MG63 (cell line): ENCODE data around the gene HABP2. TPM values are rescaled to one million over a fixed set of nuclear protein-coding genes. Genes with fewer than 3 reads are reported as not detected.
A peak's percentile ranks its signal among the peaks of the same experiment; 100 is the strongest.

Experiments used
- DNase-seq: peaks from one replicate; pipeline ENCODE4 v3.0.0-alpha.2; 2020
- H3K27me3 ChIP-seq: fragments of 250-450 bp; sonication (Bioruptor Pico); 2 replicates; pipeline ENCODE4 v1.5.1; 2020; ENCODE audit warnings: mild to moderate bottlenecking, moderate library complexity
- H3K36me3 ChIP-seq: fragments of 250-450 bp; sonication (Bioruptor Pico); 2 replicates; pipeline ENCODE4 v1.5.1; 2020; ENCODE audit warnings: mild to moderate bottlenecking, moderate library complexity
- H3K4me3 ChIP-seq: fragments of 250-450 bp; sonication (Bioruptor Pico); 2 replicates; pipeline ENCODE4 v1.5.1; 2020; ENCODE audit warnings: mild to moderate bottlenecking, moderate library complexity
- H3K9me3 ChIP-seq: fragments of 250-450 bp; sonication (Bioruptor Pico); 2 replicates; pipeline ENCODE4 v1.5.1; 2020; ENCODE audit warnings: mild to moderate bottlenecking, moderate library complexity
- total RNA-seq: library from RNA; depleted of rRNA; stranded (reverse); fragments of >200 nt; shearing (Covaris generic); gene quantifications from 2 replicates; pipeline ENCODE4 v1.2.3, GENCODE V29; 2014; ENCODE audit warnings: low replicate concordance

HABP2 gene
- total RNA-seq, 1 experiment from 2014 or later: not detected

DNA sequence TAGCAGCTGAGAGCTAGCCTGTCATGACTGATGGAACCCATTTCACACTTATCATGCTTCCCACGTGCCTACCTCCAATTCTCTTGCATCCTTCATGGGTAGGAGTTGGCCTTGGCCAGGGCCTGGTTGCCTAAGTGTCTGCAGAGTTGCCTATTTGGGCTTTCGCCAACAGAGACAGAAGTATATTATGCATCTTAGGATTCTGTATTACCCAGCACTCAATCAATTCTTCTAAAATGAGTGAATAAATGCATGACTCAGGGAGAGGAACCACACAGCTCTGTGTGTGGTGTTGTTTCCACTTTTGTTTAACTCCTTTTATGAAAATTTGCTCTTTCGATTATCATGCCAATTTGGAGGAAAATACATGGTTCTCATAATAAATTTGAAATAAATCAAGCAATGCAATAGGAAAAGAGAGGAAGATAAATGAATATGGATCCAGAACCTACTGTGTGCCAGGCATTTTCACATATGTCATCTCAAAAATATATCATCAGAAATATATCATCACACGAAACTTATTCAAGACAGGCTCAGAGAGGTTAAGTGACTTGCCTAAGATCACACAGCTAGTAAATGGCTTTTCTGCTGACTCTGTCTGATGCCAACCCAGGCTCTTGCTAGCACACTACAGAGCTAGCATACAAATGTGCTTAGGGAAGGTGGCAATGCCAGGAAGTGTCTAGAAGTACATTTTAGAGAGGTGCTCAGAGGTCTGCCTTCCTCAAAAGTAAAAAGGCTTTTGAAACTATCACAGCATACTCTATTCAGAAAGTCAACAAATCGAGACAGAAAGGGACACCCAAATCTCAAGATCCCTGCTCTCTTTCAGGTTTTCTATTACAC, 9.5 kb upstream of the HABP2 start:
- H3K4me3 ChIP-seq: no peak overlapping the region
- H3K9me3 ChIP-seq: no peaks in the 10 kb centered on the region
- DNase-seq: no peak
- H3K36me3 ChIP-seq: no peaks in the 10 kb centered on the region
- no peaks in the 10 kb centered on the region for H3K27me3 ChIP-seq

DNA sequence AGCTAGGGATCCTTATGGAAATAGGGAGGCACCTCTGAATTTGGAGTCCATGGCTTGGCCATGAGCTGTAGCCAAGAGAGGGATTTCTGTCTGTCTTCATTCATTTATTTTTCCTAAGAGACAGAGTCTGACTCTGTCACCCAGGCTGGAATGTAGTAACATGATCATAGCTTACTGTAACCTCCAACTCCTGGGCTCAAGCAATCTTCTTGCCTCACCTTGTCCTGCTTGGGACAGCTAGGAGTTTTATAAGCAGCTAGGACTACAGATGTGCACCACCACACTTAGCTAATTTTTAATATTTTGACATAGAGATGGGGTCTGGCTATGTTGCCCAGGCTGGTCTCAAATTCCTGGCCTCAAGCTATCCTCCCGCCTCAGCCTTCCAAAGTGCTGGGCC, 8.5 kb upstream of the HABP2 start:
- no peak overlapping the region for H3K4me3 ChIP-seq
- no peaks in the 10 kb centered on the region for H3K36me3 ChIP-seq
- H3K27me3 ChIP-seq: no peaks in the 10 kb centered on the region
- no peak for DNase-seq
- H3K9me3 ChIP-seq: no peaks in the 10 kb centered on the region

- no peaks in the 10 kb centered on the region for H3K9me3 ChIP-seq
Measured at GRCh38 chr10:113547426-113547825, 5.4 kb upstream of the HABP2 start.

GRCh38 chr10:113549856-113550255, 3.0 kb upstream of the HABP2 start:
- no peaks in the 10 kb centered on the region for H3K36me3 ChIP-seq
- no peak for DNase-seq
- H3K4me3 ChIP-seq: no peak overlapping the region
- no peaks in the 10 kb centered on the region for H3K27me3 ChIP-seq
- no peaks in the 10 kb centered on the region for H3K9me3 ChIP-seq

More at GRCh38 chr10:113547426-113547825, 5.4 kb upstream of the HABP2 start:
- DNase-seq: no peak
- H3K4me3 ChIP-seq: no peak overlapping the region
- H3K27me3 ChIP-seq: no peaks in the 10 kb centered on the region
- H3K36me3 ChIP-seq: no peaks in the 10 kb centered on the region

DNA sequence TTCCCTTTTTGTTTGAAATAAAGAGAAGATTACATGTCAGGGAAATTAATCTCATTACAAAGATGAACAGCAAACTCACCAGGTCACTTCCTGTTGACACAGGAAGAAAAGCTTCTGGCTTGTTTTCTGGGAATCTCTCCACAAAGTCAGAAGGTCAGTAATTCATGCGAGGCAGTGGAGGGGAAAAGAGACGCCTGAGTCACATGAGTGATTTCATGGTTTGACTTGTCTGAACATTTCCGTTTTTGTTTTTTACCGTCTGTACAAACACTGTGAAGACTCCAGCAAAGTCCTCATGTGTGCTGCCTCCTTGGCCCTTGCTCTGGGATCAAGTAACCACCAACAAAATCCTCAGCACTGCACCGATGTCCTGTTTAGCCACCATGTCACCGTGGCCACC, 2.5 kb upstream of the HABP2 start:
- DNase-seq: no peak
- no peaks in the 10 kb centered on the region for H3K36me3 ChIP-seq
- no peaks in the 10 kb centered on the region for H3K27me3 ChIP-seq
- H3K4me3 ChIP-seq: no peak overlapping the region
- no peaks in the 10 kb centered on the region for H3K9me3 ChIP-seq

DNA sequence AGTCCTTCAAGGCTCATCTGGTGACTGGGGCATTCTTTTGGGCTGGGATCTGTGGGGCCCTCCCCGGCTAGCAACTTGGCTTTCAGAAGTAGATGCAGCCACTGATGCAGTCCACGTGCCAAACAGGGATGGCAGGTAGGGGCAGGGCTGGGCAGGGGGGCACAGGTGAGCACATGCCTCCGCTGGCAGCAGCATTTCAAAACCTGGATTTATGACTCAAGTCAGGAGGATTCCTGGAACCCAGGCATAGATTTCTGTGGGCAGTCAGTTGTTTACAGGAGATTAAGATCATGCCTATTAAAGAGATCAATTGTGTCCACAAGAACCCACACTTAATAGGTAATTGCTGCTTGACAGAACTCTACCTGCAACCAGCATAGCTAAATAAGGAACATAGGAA, 839 bp upstream of the HABP2 start:
- no peaks in the 10 kb centered on the region for H3K36me3 ChIP-seq
- H3K4me3 ChIP-seq: no peak overlapping the region
- H3K9me3 ChIP-seq: no peaks in the 10 kb centered on the region
- no peaks in the 10 kb centered on the region for H3K27me3 ChIP-seq
- no peak for DNase-seq

GRCh38 chr10:113553149-113553548, 296 bp downstream of the HABP2 start:
- H3K36me3 ChIP-seq: no peaks in the 10 kb centered on the region
- no peaks in the 10 kb centered on the region for H3K9me3 ChIP-seq
- H3K4me3 ChIP-seq: no peak overlapping the region
- no peak for DNase-seq
- H3K27me3 ChIP-seq: no peaks in the 10 kb centered on the region

GRCh38 chr10:113554214-113554613, 1.4 kb downstream of the HABP2 start:
- Histone ChIP-seq H3K4me3 (no peak overlapping the region), H3K9me3 (no peaks in the 10 kb centered on the region), H3K36me3 (no peaks in the 10 kb centered on the region), H3K27me3 (no peaks in the 10 kb centered on the region)
- no peak for DNase-seq

DNA sequence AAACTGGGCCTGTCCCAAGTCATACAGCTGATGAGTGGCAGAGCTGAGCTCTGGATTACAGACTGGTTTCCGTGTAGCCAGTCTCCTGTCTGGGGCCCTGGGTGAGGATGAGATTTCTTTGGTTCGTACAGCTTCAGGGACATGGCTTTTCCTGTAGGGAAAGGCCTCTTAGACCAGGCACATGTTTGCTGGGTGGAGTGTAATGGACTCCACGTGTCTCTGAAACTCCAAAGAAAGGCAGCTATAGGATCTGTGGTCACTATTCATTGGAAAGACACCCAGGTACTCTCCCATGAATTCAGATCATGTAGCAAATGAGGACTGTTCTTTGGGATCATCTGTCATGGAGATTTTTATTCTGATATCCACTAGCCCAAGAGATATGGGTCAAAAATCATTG, 2.4 kb downstream of the HABP2 start:
- DNase-seq: no peak
- no peaks in the 10 kb centered on the region for H3K27me3 ChIP-seq
- no peaks in the 10 kb centered on the region for H3K9me3 ChIP-seq
- H3K36me3 ChIP-seq: no peaks in the 10 kb centered on the region
- H3K4me3 ChIP-seq: no peak overlapping the region

DNA sequence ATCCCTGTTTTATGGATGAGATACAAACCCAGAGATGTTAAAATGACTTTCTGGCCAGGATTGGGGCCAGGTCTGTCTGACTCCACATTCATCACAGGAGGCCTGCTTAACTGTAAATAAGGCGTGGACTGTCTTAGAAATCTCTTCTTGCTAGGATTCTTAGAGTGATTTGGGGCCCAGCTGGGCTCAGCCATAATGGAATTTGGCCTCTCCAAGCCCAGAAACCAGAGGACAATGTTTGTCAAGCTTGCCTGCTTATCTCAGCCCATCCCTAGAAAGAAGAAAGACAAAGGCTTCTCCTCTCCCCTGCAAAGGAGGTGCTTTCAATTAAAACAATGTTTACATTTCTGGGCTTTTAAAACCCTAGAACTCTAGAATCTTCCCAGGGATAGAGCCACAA, 2.9 kb downstream of the HABP2 start:
- no peaks in the 10 kb centered on the region for H3K36me3 ChIP-seq
- no peaks in the 10 kb centered on the region for H3K9me3 ChIP-seq
- DNase-seq: no peak
- H3K27me3 ChIP-seq: no peaks in the 10 kb centered on the region
- H3K4me3 ChIP-seq: no peak overlapping the region

GRCh38 chr10:113557424-113557862, 4.6 kb downstream of the HABP2 start:
- H3K27me3 ChIP-seq: no peaks in the 10 kb centered on the region
- no peaks in the 10 kb centered on the region for H3K9me3 ChIP-seq
- no peak overlapping the region for H3K4me3 ChIP-seq
- DNase-seq: no peak
- H3K36me3 ChIP-seq: no peaks in the 10 kb centered on the region

- Histone ChIP-seq H3K36me3 (no peaks in the 10 kb centered on the region), H3K9me3 (no peaks in the 10 kb centered on the region), H3K4me3 (no peak overlapping the region), H3K27me3 (no peaks in the 10 kb centered on the region)
- DNase-seq: no peak
Measured at GRCh38 chr10:113557903-113558321, 5.1 kb downstream of the HABP2 start.

- no peaks in the 10 kb centered on the region for H3K36me3 ChIP-seq
- no peaks in the 10 kb centered on the region for H3K27me3 ChIP-seq
- H3K4me3 ChIP-seq: no peak overlapping the region
- no peaks in the 10 kb centered on the region for H3K9me3 ChIP-seq
- DNase-seq: no peak
Measured at GRCh38 chr10:113560071-113560470, 7.2 kb downstream of the HABP2 start.

DNA sequence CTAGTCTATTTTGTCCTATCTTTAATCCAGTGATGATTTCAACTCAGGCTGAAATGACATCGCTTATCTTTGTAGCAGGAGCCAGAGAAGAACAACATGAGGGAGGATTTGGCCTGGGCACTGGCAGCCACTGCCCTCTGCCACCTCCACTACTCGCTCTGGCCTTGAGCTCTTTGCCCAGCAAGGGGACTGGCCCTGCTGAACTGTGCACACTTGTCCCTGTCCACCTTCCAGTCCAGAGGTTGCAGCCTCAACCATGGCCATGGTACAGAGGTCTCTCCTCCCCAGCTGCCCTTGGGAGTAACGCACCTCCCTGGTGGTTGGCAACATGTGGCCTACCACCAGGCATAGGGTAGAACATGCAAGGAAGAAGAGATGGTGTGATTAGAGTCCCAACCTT, 8.4 kb downstream of the HABP2 start:
- H3K4me3 ChIP-seq: no peak overlapping the region
- H3K9me3 ChIP-seq: no peaks in the 10 kb centered on the region
- no peaks in the 10 kb centered on the region for H3K36me3 ChIP-seq
- no peaks in the 10 kb centered on the region for H3K27me3 ChIP-seq
- DNase-seq: no peak

DNA sequence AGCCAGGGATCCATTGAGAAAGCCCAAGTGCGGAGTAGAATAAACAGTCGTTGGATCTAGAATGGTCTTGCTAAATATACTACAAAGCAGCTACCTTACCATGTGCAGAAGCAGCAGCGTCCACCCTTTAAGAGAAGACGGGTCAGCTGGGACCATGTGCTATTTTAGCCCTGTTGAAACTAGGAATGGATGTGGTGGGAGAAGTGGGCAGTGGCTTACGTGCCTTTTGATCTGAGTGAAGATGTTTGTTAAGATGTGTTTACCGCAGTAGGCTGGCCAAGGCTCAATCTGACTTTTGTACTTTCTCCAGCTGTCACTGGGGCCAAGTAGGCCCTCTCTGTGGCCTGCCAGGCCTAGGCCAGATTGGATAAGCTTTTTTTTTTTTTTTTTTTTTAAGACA, 9.2 kb downstream of the HABP2 start:
- Histone ChIP-seq H3K9me3 (no peaks in the 10 kb centered on the region), H3K4me3 (no peak overlapping the region), H3K27me3 (no peaks in the 10 kb centered on the region), H3K36me3 (no peaks in the 10 kb centered on the region)
- DNase-seq: no peak

- no peaks in the 10 kb centered on the region for H3K27me3 ChIP-seq
- no peaks in the 10 kb centered on the region for H3K36me3 ChIP-seq
- no peak overlapping the region for H3K4me3 ChIP-seq
- no peaks in the 10 kb centered on the region for H3K9me3 ChIP-seq
- DNase-seq: no peak
Measured at GRCh38 chr10:113562704-113563103, 9.9 kb downstream of the HABP2 start.

- Histone ChIP-seq H3K9me3 (no peaks in the 10 kb centered on the region), H3K27me3 (no peaks in the 10 kb centered on the region), H3K36me3 (no peaks in the 10 kb centered on the region), H3K4me3 (peak overlapping the region; percentile 29)
- peak; percentile 49 for DNase-seq
Measured at GRCh38 chr10:113563306-113564088, 10.6 kb downstream of the HABP2 start.

DNA sequence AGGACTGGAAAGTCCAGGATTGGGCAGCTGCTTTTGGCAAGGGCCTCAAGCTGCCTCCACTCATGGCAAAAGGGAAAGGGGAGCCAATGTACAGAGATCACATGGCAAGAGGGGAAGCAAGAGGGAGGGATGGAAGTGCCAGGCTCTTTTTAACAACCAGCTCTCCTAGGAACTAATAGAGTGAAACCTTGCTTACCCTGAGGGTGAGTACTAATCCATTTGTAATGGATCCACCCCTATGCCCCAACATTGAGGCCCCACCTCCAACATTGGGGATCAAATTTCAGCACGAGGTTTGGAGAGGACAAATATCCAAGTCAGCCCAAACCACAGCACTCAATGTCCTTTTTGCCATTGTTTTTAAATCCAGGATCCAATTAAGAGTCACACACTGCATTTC, 12.5 kb downstream of the HABP2 start:
- no peak for DNase-seq
- no peak overlapping the region for H3K4me3 ChIP-seq
- H3K9me3 ChIP-seq: no peaks in the 10 kb centered on the region

More for the DNA sequence above, 12.5 kb downstream of the HABP2 start:
- H3K27me3 ChIP-seq: no peaks in the 10 kb centered on the region
- H3K36me3 ChIP-seq: no peaks in the 10 kb centered on the region
